ENCODE data around the gene DIPK1B.
A peak's percentile ranks its signal among the peaks of the same experiment; 100 is the strongest.
"Not testable (repeated sequence)": the region's sequence is repeated elsewhere in the genome, so short reads cannot be mapped to it uniquely, and the experiment has no call there.

The DIPK1B gene

GRCh38 chr9:136762221-136762691 is 49.9 kb downstream of the DIPK1B start:
- no peak overlapping the region for H3K27ac ChIP-seq
- CTCF ChIA-PET, result no interaction called here
- POLR2A ChIA-PET (ENCODE audit: low non-redundant PET), result interaction anchor here (0.7 kb wide), 1 partner anchor 88 kb away, joined by 3 read pairs; no protein-coding TSS in a partner anchor
- DNase-seq (ENCODE audit: low spot score), result no peak
- TF ChIP-seq CTCF (conservative IDR thresholded peaks at IDR 0.05; ENCODE audit: low read depth), result no peak

- DNase-seq (ENCODE audit: low spot score), result peak; percentile 73
- POLR2A ChIA-PET (ENCODE audit: low non-redundant PET), result no interaction called here
- no peak for TF ChIP-seq CTCF (conservative IDR thresholded peaks at IDR 0.05; ENCODE audit: low read depth)
- no peak overlapping the region for H3K27ac ChIP-seq
- CTCF ChIA-PET, result interaction anchor here (0.6 kb wide), 1 partner anchor 435 kb away, joined by 4 read pairs; no protein-coding TSS in a partner anchor
Observed at GRCh38 chr9:136762915-136763648, 50.7 kb downstream of the DIPK1B start.

GRCh38 chr9:136763649-136764035 is 51.3 kb downstream of the DIPK1B start:
- no peak for DNase-seq (ENCODE audit: low spot score)
- ChIA-PET POLR2A (ENCODE audit: low non-redundant PET) (no interaction called here), CTCF (no interaction called here)
- TF ChIP-seq CTCF (conservative IDR thresholded peaks at IDR 0.05; ENCODE audit: low read depth), result no peak
- H3K27ac ChIP-seq, result no peak overlapping the region

- POLR2A ChIA-PET (ENCODE audit: low non-redundant PET), result no interaction called here
- H3K27ac ChIP-seq, result no peak within 1 kb of the TSS
- no peak for TF ChIP-seq CTCF (conservative IDR thresholded peaks at IDR 0.05; ENCODE audit: low read depth)
- no peak for DNase-seq (ENCODE audit: low spot score)
- CTCF ChIA-PET, result no interaction called here
Observed at GRCh38 chr9:136764301-136764891, 52.0 kb downstream of the DIPK1B start, which contains the start of gene LCN15. Gene LCN15 (minus strand): TSS chr9:136764518. CDS start chr9:136764488, 30 bp downstream.

- POLR2A ChIA-PET (ENCODE audit: low non-redundant PET), result no interaction called here
- CTCF ChIA-PET, result no interaction called here
- DNase-seq (ENCODE audit: low spot score), result no peak
- no peak overlapping the region for H3K27ac ChIP-seq
- no peak for TF ChIP-seq CTCF (conservative IDR thresholded peaks at IDR 0.05; ENCODE audit: low read depth)
Observed at GRCh38 chr9:136765041-136765440, 52.7 kb downstream of the DIPK1B start.

GRCh38 chr9:136765745-136766409 is 53.5 kb downstream of the DIPK1B start:
- H3K27ac ChIP-seq; POLR2A ChIA-PET (ENCODE audit: low non-redundant PET); DNase-seq (ENCODE audit: low spot score): not testable (repeated sequence)
- CTCF ChIA-PET, result interaction anchor here (0.7 to 3.1 kb wide), 6 partner anchors 13 to 110 kb away, joined by 3 to 11 read pairs (median 4); no protein-coding TSS in a partner anchor

Measured in RWPE1 (cell line).